Astrocyte of the spinal cord (primary cell): ENCODE results near the gene TRIM15.
"Not testable (repeated sequence)": the region's sequence is repeated elsewhere in the genome, so short reads cannot be mapped to it uniquely, and the experiment has no call there.

ENCODE experiments used
- DNase-seq: peaks from one replicate; pipeline ENCODE4 v3.0.0; 2011; ENCODE audit warnings: low read depth, low spot score
- H3K4me3 ChIP-seq: 2 replicates; pipeline ENCODE4 v1.5.1; 2011; ENCODE audit warnings: low read depth, mild to moderate bottlenecking, low read length, moderate library complexity
- CTCF ChIP-seq: IDR thresholded peaks from 2 replicates; pipeline ENCODE4 v1.5.1; 2012; ENCODE audit warnings: low read depth, mild to moderate bottlenecking, low read length, inconsistent platforms
- in situ Hi-C: cut with HindIII; loops from 2 replicates; pipeline ENCODE4 v1.10.0; 2017; ENCODE audit warnings: low sequenced_read_pairs

The TRIM15 gene

GRCh38 chr6:30163090-30163917 is at the start of gene TRIM15:
Gene TRIM15 (plus strand): TSS chr6:30163546. CDS start chr6:30163685, 139 bp downstream.
- in situ Hi-C loops, result no loop called here
- H3K4me3 ChIP-seq, result no peak within 1 kb of the TSS
- DNase-seq, result no peak
- no peak for TF ChIP-seq CTCF

GRCh38 chr6:30113841-30114240 is 49.5 kb upstream of the TRIM15 start:
- in situ Hi-C loops, result no loop called here
- no peak overlapping the region for H3K4me3 ChIP-seq
- no peak for DNase-seq
- TF ChIP-seq CTCF, result no peak

GRCh38 chr6:30116724-30117123 is 46.6 kb upstream of the TRIM15 start:
- no peak for DNase-seq
- TF ChIP-seq CTCF, result no peak
- no peak overlapping the region for H3K4me3 ChIP-seq
- in situ Hi-C loops, result no loop called here

- H3K4me3 ChIP-seq, DNase-seq, in situ Hi-C loops: not testable (repeated sequence)
Observed at GRCh38 chr6:30118691-30119090, 44.7 kb upstream of the TRIM15 start.

GRCh38 chr6:30121446-30122366 is 41.6 kb upstream of the TRIM15 start:
- TF ChIP-seq CTCF, result no peak
- in situ Hi-C loops, result no loop called here
- no peak for DNase-seq

GRCh38 chr6:30122515-30122914 is 40.8 kb upstream of the TRIM15 start:
- no peak for DNase-seq
- no peak overlapping the region for H3K4me3 ChIP-seq
- in situ Hi-C loops, result no loop called here
- TF ChIP-seq CTCF, result no peak

More at GRCh38 chr6:30121446-30122366, 41.6 kb upstream of the TRIM15 start:
- H3K4me3 ChIP-seq, result no peak overlapping the region
